Endothelial cell of umbilical vein (primary cell): Measurements from ENCODE around the gene OR12D1. TPM values are rescaled to one million over a fixed set of nuclear protein-coding genes. Genes with fewer than 3 reads are reported as not detected.

Source experiments
- BruUV-seq: library from RNA; stranded (reverse); fragments of 400-500 nt; replicated peaks from 2 replicates; lab custom pipeline; 2021; lab: Mats Ljungman, UMichigan
- CTCF ChIA-PET: fragments of 300-600, 350-600 bp; sonication (Branson Sonifier 250); formaldehyde crosslinking; loops from one replicate; lab custom pipeline; 2021; ENCODE audit warnings: antibody characterized with exemption, inconsistent platforms; lab: Charles Lee
- POLR2A ChIA-PET: fragments of 300-600, 350-600 bp; sonication (Branson Sonifier 250); formaldehyde crosslinking; loops from one replicate; lab custom pipeline; 2021; ENCODE audit warnings: antibody characterized with exemption, inconsistent platforms; lab: Charles Lee
- DNase-seq: peaks from one replicate; pipeline ENCODE4 v3.0.0-alpha.2; 2011; ENCODE audit warnings: low read depth, low spot score
- FAIRE-seq: peaks from 2 replicates; lab custom pipeline; 2011; peaks lifted over from hg19 to GRCh38; lab: Jason Lieb, UNC
- H2AFZ ChIP-seq: 2 replicates; pipeline ENCODE4 v1.6.0; 2012; ENCODE audit warnings: low read depth, low read length, control low read depth, inconsistent platforms
- H3K27ac ChIP-seq: 2 replicates; pipeline ENCODE4 v1.5.1; 2011; ENCODE audit warnings: low read depth, mild to moderate bottlenecking, control low read depth, low read length, moderate library complexity; ENCODE audit not compliant: insufficient read depth
- H3K27me3 ChIP-seq, 2 experiments: 2 replicates each; pipeline versions ENCODE4 v1.6.0 to v1.6.1; 2011; ENCODE audit warnings: low read length in 2 of 2, mixed read lengths in 1 of 2; ENCODE audit not compliant: control insufficient read depth in 2 of 2, insufficient read depth in 2 of 2
- H3K36me3 ChIP-seq, 2 experiments: 2 replicates in 1 of 2; 3 replicates in 1 of 2; pipeline ENCODE4 v1.5.1; 2011; ENCODE audit warnings: low read length in 2 of 2, mild to moderate bottlenecking in 1 of 2, moderate library complexity in 1 of 2; ENCODE audit not compliant: control insufficient read depth in 2 of 2, insufficient read depth in 2 of 2; ENCODE audit errors: extremely low read depth in 1 of 2
- H3K4me1 ChIP-seq: 3 replicates; pipeline ENCODE4 v1.5.1; 2011; ENCODE audit warnings: mild to moderate bottlenecking, low read length; ENCODE audit not compliant: control insufficient read depth, insufficient read depth; ENCODE audit errors: extremely low read depth
- H3K4me2 ChIP-seq: 2 replicates; pipeline ENCODE4 v1.6.1; 2011; ENCODE audit warnings: low read length, control low read depth, mixed read lengths; ENCODE audit not compliant: insufficient read depth
- H3K4me3 ChIP-seq, 3 experiments: fragments of 200-600 bp in 1 of 3; sonication (generic), shearing (Covaris generic) in 1 of 3; replicated peaks in 1 of 3; 2 replicates each; pipeline ENCODE4 v1.5.1; 2011 to 2016; ENCODE audit warnings: control low read depth in 3 of 3, low read length in 3 of 3, mild to moderate bottlenecking in 2 of 3, inconsistent platforms in 1 of 3, low read depth in 1 of 3, moderate library complexity in 1 of 3; ENCODE audit not compliant: insufficient read depth in 1 of 3
- H3K79me2 ChIP-seq: 2 replicates; pipeline ENCODE4 v1.6.0; 2012; ENCODE audit warnings: low read length, inconsistent platforms; ENCODE audit not compliant: control insufficient read depth, insufficient read depth
- H3K9ac ChIP-seq: replicated peaks from 2 replicates; pipeline ENCODE3; 2011; ENCODE audit warnings: low read length, control low read depth; ENCODE audit not compliant: insufficient read depth; ENCODE audit errors: extremely low read depth
- H3K9me1 ChIP-seq: replicated peaks from 3 replicates; pipeline ENCODE4 v1.6.0; 2011; ENCODE audit warnings: mild to moderate bottlenecking, low read length; ENCODE audit not compliant: control insufficient read depth, insufficient read depth; ENCODE audit errors: extremely low read depth
- H3K9me3 ChIP-seq: replicated peaks from 2 replicates; pipeline ENCODE4 v1.5.1; 2012; ENCODE audit warnings: low read length, inconsistent platforms; ENCODE audit not compliant: control insufficient read depth, insufficient read depth
- H4K20me1 ChIP-seq: replicated peaks from 2 replicates; pipeline ENCODE3; 2011; ENCODE audit warnings: mild to moderate bottlenecking, low read length; ENCODE audit not compliant: control insufficient read depth, insufficient read depth; ENCODE audit errors: extremely low read depth
- CTCF ChIP-seq, 2 donors: IDR thresholded peaks; 1 replicate in 1 of 2; 2 replicates in 1 of 2; pipeline ENCODE4 v1.5.1; 2011; ENCODE audit warnings: low read length in 2 of 2, mild to moderate bottlenecking in 2 of 2, moderate library complexity in 2 of 2, control low read depth in 1 of 2, inconsistent platforms in 1 of 2, low read depth in 1 of 2; ENCODE audit not compliant: insufficient read depth in 1 of 2; ENCODE audit errors: extremely low read depth in 1 of 2
- EZH2 ChIP-seq: IDR thresholded peaks from 2 replicates; pipeline ENCODE4 v1.6.1; 2012; ENCODE audit warnings: borderline replicate concordance, low read depth, mild to moderate bottlenecking, moderate library complexity, low read length, inconsistent platforms; ENCODE audit not compliant: severe bottlenecking
- FOS ChIP-seq: IDR thresholded peaks from 2 replicates; pipeline ENCODE4 v1.6.1; 2011; ENCODE audit warnings: mild to moderate bottlenecking, low read length, moderate library complexity, borderline replicate concordance; ENCODE audit not compliant: insufficient read depth
- GATA2 ChIP-seq: IDR thresholded peaks from 2 replicates; pipeline ENCODE4 v1.7.0; 2011; ENCODE audit warnings: low read depth, mild to moderate bottlenecking, moderate library complexity, mixed read lengths, low read length; ENCODE audit not compliant: insufficient read length, insufficient read depth
- JUN ChIP-seq: IDR thresholded peaks from 2 replicates; pipeline ENCODE4 v1.6.1; 2011; ENCODE audit warnings: borderline replicate concordance, low read depth; ENCODE audit not compliant: insufficient read length, insufficient read depth
- MAX ChIP-seq: IDR thresholded peaks from 2 replicates; pipeline ENCODE4 v1.6.1; 2011; ENCODE audit not compliant: insufficient read depth, insufficient read length
- MYC ChIP-seq: IDR thresholded peaks from one replicate; pipeline ENCODE4 v1.6.1; 2011; ENCODE audit warnings: mild to moderate bottlenecking, low read depth, low read length
- POLR2A ChIP-seq: IDR thresholded peaks from 2 replicates; pipeline ENCODE4 v1.6.1; 2012; ENCODE audit warnings: low read depth, mild to moderate bottlenecking, control low read depth, low read length
- POLR2AphosphoS5 ChIP-seq: IDR thresholded peaks from 2 replicates; pipeline ENCODE4 v1.6.1; 2012; ENCODE audit warnings: low read depth, mild to moderate bottlenecking, control low read depth, low read length, moderate library complexity; ENCODE audit not compliant: insufficient read depth
- dilution Hi-C: fragments of 300-500 bp; cut with MboI; formaldehyde crosslinking; loops from one replicate; pipeline ENCODE4 v1.15.0; 2019; ENCODE audit warnings: low sequenced_read_pairs; ENCODE audit not compliant: extremely low pct_ligation_motif_present
- intact Hi-C: fragments of 100-400 bp; cut with micrococcal nuclease; formaldehyde crosslinking; loops from one replicate; pipeline ENCODE4 v1.10.0; 2022
- polyA plus RNA-seq, 4 experiments: library from polyadenylated mRNA; depleted of rRNA in 3 of 4; stranded (reverse) in 3 of 4; unstranded in 1 of 4; fragments of >200 nt; gene quantifications; 2 replicates each; pipeline versions ENCODE4 v1.2.1 to v1.2.3, GENCODE V29; 2011 to 2012; ENCODE audit warnings: missing spikeins in 1 of 4
- total RNA-seq: library from RNA; stranded (reverse); gene quantifications from 2 replicates; pipeline ENCODE4 v1.2.3, GENCODE V29; 2021

The OR12D1 gene
- total and polyA plus RNA-seq, 2 donors (not counting 3 experiments of a cell fraction or from before 2014, with no cell fraction given), result not detected

DNA sequence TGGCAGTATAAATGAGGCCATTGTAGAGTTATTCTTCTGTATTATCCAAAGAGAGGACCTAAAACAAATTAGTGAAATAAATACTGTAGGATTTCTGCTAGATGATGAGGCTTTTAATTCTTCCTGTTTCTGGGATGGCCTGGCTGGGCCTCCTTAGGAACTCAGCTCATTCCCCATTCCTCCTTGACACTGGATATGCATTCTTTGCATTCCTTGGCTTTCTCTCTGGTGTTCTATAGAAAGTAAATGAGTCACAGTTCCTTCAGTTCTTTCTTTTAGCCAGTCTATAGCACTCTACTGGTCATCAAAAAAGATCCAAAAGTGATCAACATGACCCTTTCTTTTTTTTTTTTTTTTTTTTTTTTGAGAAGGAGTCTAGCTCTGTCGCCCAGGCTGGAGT, 32.9 kb downstream of the OR12D1 start:
- BruUV-seq, result no TSS peak
- Histone ChIP-seq H3K4me2 (no peak overlapping the region), H3K27me3 (no peaks in the 10 kb centered on the region), H3K4me3 (no peak overlapping the region), H3K79me2 (no peaks in the 10 kb centered on the region), H4K20me1 (no peaks in the 10 kb centered on the region), H3K9me3 (no peaks in the 10 kb centered on the region), H3K36me3 (no peaks in the 10 kb centered on the region), H2AFZ (no peak overlapping the region), H3K9me1 (no peaks in the 10 kb centered on the region), H3K4me1 (no peaks in the 10 kb centered on the region), H3K9ac (no peak overlapping the region), H3K27ac (no peak overlapping the region)
- ChIA-PET POLR2A (no interaction called here), CTCF (no interaction called here)
- no peak for DNase-seq
- TF ChIP-seq POLR2AphosphoS5, result no peak
- TF ChIP-seq FOS, result peak; percentile 5
- intact Hi-C loops, result no loop called here
- dilution Hi-C loops, result no loop called here
- FAIRE-seq, result no peak

DNA sequence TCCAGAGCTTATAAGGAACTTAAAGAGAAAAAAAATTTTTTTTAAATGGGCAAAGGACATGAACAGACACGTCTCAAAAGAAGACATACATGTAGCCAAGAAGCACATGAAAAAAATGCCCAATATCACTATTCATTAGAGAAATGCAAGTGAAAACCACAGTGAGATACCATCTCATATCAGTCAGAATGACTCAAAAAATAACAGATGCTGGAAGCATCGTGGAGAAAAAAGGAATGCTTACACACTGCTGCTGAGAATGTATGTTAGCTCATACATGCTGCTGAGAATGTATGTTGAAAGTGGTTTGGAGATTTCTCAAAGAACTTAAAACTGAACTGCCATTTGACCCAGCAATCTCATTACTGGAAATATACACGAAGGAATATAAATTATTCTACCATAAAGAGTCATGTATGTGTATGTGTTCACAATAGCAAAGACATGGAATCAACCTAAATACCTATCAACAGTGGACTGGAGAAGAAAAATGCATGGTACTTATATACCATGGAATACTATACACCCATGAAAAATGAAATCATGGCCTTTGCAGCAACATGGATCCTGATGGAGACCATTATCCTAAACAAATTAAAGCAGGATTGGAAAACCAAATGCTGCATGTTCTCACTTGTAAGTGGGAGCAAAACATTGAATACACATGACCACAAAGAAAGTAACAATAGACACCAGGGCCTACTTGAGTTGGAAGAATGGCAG, 36.9 kb downstream of the OR12D1 start:
- no peak for TF ChIP-seq FOS
- TF ChIP-seq JUN, result no peak
- no peak for TF ChIP-seq CTCF (IDR thresholded peaks at IDR 0.05; ENCODE audit: extremely low read depth in 1 of 2, insufficient read depth in 1 of 2, low read depth in 1 of 2, low read length in 2 of 2)
- no peak for TF ChIP-seq POLR2A
- TF ChIP-seq GATA2, result no peak
- no peak for TF ChIP-seq POLR2AphosphoS5
- no peak for TF ChIP-seq MYC
- no peak for TF ChIP-seq MAX
- TF ChIP-seq EZH2, result no peak
- Histone ChIP-seq H3K79me2 (no peaks in the 10 kb centered on the region), H3K36me3 (no peaks in the 10 kb centered on the region), H3K4me1 (no peaks in the 10 kb centered on the region), H4K20me1 (no peaks in the 10 kb centered on the region), H3K9ac (no peak overlapping the region), H3K27ac (no peak overlapping the region), H3K9me3 (no peaks in the 10 kb centered on the region), H3K27me3 (no peaks in the 10 kb centered on the region), H3K4me2 (no peak overlapping the region), H3K4me3 (no peak overlapping the region), H2AFZ (no peak overlapping the region), H3K9me1 (no peaks in the 10 kb centered on the region)
- POLR2A ChIA-PET, result no interaction called here
- DNase-seq, result no peak
- CTCF ChIA-PET, result no interaction called here
- intact Hi-C loops, result no loop called here
- dilution Hi-C loops, result no loop called here
- FAIRE-seq, result no peak
- BruUV-seq, result no TSS peak
